Psoas muscle (tissue), 8 donors: ENCODE results near the gene BNIP3. TPM values are rescaled to one million over a fixed set of nuclear protein-coding genes. Genes with fewer than 3 reads are reported as not detected.

Source experiments
- ATAC-seq, 4 donors: fragments of 200-7000 bp; cut with Tn5 transposase; one replicate each; pipeline ENCODE4 v1.9.1; 2020; ENCODE audit warnings: moderate library complexity in 3 of 4, mild to moderate bottlenecking in 2 of 4
- DNase-seq, 2 donors: peaks; one replicate each; pipeline ENCODE4 v3.0.0-alpha.2; 2020
- H3K27ac ChIP-seq: fragments of 200-600 bp; one replicate; pipeline ENCODE4 v1.8.0; 2022
- H3K27me3 ChIP-seq, 3 donors: fragments of 200-600 bp in 1 of 3; one replicate each; pipeline versions ENCODE4 v1.6.1 to v1.8.0; 2013 to 2022; ENCODE audit warnings: low read length in 2 of 3, mild to moderate bottlenecking in 2 of 3, moderate library complexity in 1 of 3; ENCODE audit not compliant: insufficient read depth in 3 of 3
- H3K36me3 ChIP-seq, 2 donors: fragments of 200-600 bp in 1 of 2; one replicate each; pipeline versions ENCODE4 v1.6.1 to v1.8.0; 2013 to 2022; ENCODE audit warnings: low read depth in 1 of 2, mild to moderate bottlenecking in 1 of 2, moderate library complexity in 1 of 2; ENCODE audit not compliant: insufficient read depth in 1 of 2
- H3K4me1 ChIP-seq: fragments of 200-600 bp; one replicate; pipeline ENCODE4 v1.8.0; 2022
- H3K4me3 ChIP-seq: fragments of 200-600 bp; one replicate; pipeline ENCODE4 v1.8.0; 2022; ENCODE audit warnings: mild to moderate bottlenecking
- H3K9me3 ChIP-seq: fragments of 200-600 bp; one replicate; pipeline ENCODE4 v1.8.0; 2022
- CTCF ChIP-seq: fragments of 200-600 bp; IDR thresholded peaks from one replicate; pipeline ENCODE4 v1.8.0; 2022; ENCODE audit warnings: antibody characterized with exemption
- WGBS, 3 donors: extraction: QIAGEN DNeasy Blood & Tissue Kit; methylation state at CpG; one replicate each; pipeline versions ENCODE4 v1.1.6 to v1.1.7; 2013; 5-methylcytosine and 5-hydroxymethylcytosine counted together
- intact Hi-C, 2 donors: fragments of 100-400 bp; cut with DNase I; formaldehyde crosslinking; loops; one replicate each; pipeline versions ENCODE4 v1.11.0 to v1.14.2; 2022
- polyA plus RNA-seq, 3 donors: library from polyadenylated mRNA; stranded (reverse); fragments of 200-250 nt; gene quantifications; one replicate each; pipeline ENCODE4 v1.2.3, GENCODE V29; 2013
- total RNA-seq, 4 donors: library from RNA; stranded (reverse); fragmentation: NEBNext Ultra II Directional in 2 of 4; extraction: Animal tissue kit (Norgen Biotek cat#: 25700) in 2 of 4; gene quantifications; one replicate each; pipeline versions ENCODE4 v1.2.1 to v1.2.4, GENCODE V29; 2021 to 2023
- donor health status: healthy with polysubstance abuse.
- donor health status: DM: no; HTN: no; CAD: no; lungs with moderate emphysema.
- donor health status: Bipolar disorder and iron deficiency.
- donor health status: healthy.
- donor health status: DM: yes; HTN: yes; CAD: no.
- donor health status: DM: no; HTN: no; CAD: no.
- donor health status: DM: no; HTN: no; CAD: no.
- donor health status: DM: yes; HTN: yes; CAD: no.

BNIP3 gene
- total and polyA plus RNA-seq, 7 donors: 85.9 to 210 (median 149) TPM

GRCh38 chr10:132020456-132020855 is 38.7 kb upstream of the BNIP3 start:
- Histone ChIP-seq H3K4me1 (no peaks in the 10 kb centered on the region), H3K27ac (no peak overlapping the region), H3K36me3 (no peaks in the 10 kb centered on the region), H3K9me3 (no peaks in the 10 kb centered on the region), H3K4me3 (no peak overlapping the region), H3K27me3 (peaks cover 0 to 12% (median 0%) of the 10 kb centered on the region in 3 donors)
- 82 to 83% (median 83%) methylated on average over 13 of the region's 13 CpGs for WGBS, 3 donors
- intact Hi-C loops: loop anchor here in 1 of 2 donors (1.0 kb wide), 1 partner anchor 131 kb away; no protein-coding TSS in a partner anchor
- no peak for TF ChIP-seq CTCF
- DNase-seq (no peak), ATAC-seq (no peak)

- Histone ChIP-seq H3K27ac (no peak overlapping the region), H3K4me1 (no peaks in the 10 kb centered on the region), H3K9me3 (no peaks in the 10 kb centered on the region), H3K36me3 (no peaks in the 10 kb centered on the region), H3K4me3 (no peak overlapping the region), H3K27me3 (peaks cover 0 to 5% (median 0%) of the 10 kb centered on the region in 3 donors)
- intact Hi-C loops: no loop called here
- no peak for TF ChIP-seq CTCF
- WGBS, 3 donors: 90 to 94% (median 93%) methylated on average over 7 of the region's 7 CpGs
- ATAC-seq (no peak), DNase-seq (no peak)
These were observed 37.6 kb upstream of the BNIP3 start for GRCh38 chr10:132019366-132019765.

- no peak for ATAC-seq
- H3K27ac ChIP-seq: no peak overlapping the region
- intact Hi-C loops: no loop called here
- no peak for TF ChIP-seq CTCF
- H3K36me3 ChIP-seq: no peaks in the 10 kb centered on the region
- DNase-seq: no peak
- no peaks in the 10 kb centered on the region for H3K27me3 ChIP-seq
- no peaks in the 10 kb centered on the region for H3K4me1 ChIP-seq
- H3K4me3 ChIP-seq: no peak overlapping the region
- WGBS, 3 donors: 72 to 95% (median 92%) methylated on average over 5 of the region's 5 CpGs
- no peaks in the 10 kb centered on the region for H3K9me3 ChIP-seq
These were observed 36.7 kb upstream of the BNIP3 start for GRCh38 chr10:132018446-132018845.

- no peak for TF ChIP-seq CTCF
- Histone ChIP-seq H3K27me3 (no peaks in the 10 kb centered on the region), H3K36me3 (no peaks in the 10 kb centered on the region), H3K9me3 (no peaks in the 10 kb centered on the region), H3K27ac (no peak overlapping the region), H3K4me3 (no peak overlapping the region), H3K4me1 (no peaks in the 10 kb centered on the region)
- intact Hi-C loops: no loop called here
- ATAC-seq (no peak), DNase-seq (no peak)
- WGBS, 3 donors: 81 to 84% (median 83%) methylated on average over 6 of the region's 6 CpGs
These were observed 34.8 kb upstream of the BNIP3 start for GRCh38 chr10:132016514-132016913.

- WGBS, 3 donors: 77 to 92% (median 88%) methylated on average over 1 of the region's 1 CpG
- H3K27ac ChIP-seq: peak overlapping the region; percentile 42
- no peak for TF ChIP-seq CTCF
These were observed 29.7 kb upstream of the BNIP3 start for GRCh38 chr10:132011445-132011844.

More at GRCh38 chr10:132011445-132011844, 29.7 kb upstream of the BNIP3 start:
- Histone ChIP-seq H3K27me3 (no peaks in the 10 kb centered on the region), H3K36me3 (no peaks in the 10 kb centered on the region), H3K9me3 (no peaks in the 10 kb centered on the region), H3K4me1 (peaks cover 3% of the 10 kb centered on the region), H3K4me3 (no peak overlapping the region)
- no peak for DNase-seq
- ATAC-seq: peak in 1 of 4 donors; percentile 7
- intact Hi-C loops: no loop called here
